ENCODE results near the gene KRTAP4-2.
"Not testable (repeated sequence)": the region's sequence is repeated elsewhere in the genome, so short reads cannot be mapped to it uniquely, and the experiment has no call there.

The KRTAP4-2 gene

DNA sequence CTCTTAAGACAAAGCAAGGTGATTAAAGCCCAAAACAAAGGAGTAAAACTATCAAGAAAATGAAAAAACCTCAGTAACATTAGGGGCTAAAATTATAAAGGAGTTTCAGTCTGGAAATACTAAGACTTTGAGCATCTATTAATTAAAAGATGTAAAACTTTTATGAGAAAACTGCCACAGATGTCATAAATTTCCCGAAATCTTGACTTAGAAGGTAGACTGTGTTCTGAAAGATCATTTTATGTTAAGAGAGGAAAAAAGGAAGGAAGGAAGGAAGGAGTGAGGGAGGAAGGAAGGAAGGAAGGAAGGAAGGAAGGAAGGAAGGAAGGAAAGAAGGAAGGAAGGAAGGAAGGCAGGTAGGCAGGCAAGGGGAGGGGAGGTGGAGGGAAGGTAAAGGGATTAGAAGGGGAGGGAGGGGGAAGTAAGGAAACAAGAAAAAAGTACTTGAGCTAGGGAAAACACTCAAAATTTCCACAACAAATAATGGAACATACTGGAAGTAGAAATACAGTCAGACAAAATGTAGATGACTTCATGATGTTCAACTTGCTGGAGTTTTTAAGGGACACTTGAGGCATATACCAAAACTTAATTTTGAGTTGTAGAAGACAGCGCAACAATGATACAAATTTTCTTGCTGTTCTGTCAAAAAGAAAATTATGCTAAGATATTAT lies 30.4 kb downstream of the KRTAP4-2 start:
- in situ Hi-C loops (cut with MboI; ENCODE audit: low pct_unique_long_range_greater_than_20kb, low sequenced_read_pairs, unreplicated experiment) = no loop called here
- no peak for DNase-seq (ENCODE audit: low spot score)
- TF ChIP-seq, protein P1, sequence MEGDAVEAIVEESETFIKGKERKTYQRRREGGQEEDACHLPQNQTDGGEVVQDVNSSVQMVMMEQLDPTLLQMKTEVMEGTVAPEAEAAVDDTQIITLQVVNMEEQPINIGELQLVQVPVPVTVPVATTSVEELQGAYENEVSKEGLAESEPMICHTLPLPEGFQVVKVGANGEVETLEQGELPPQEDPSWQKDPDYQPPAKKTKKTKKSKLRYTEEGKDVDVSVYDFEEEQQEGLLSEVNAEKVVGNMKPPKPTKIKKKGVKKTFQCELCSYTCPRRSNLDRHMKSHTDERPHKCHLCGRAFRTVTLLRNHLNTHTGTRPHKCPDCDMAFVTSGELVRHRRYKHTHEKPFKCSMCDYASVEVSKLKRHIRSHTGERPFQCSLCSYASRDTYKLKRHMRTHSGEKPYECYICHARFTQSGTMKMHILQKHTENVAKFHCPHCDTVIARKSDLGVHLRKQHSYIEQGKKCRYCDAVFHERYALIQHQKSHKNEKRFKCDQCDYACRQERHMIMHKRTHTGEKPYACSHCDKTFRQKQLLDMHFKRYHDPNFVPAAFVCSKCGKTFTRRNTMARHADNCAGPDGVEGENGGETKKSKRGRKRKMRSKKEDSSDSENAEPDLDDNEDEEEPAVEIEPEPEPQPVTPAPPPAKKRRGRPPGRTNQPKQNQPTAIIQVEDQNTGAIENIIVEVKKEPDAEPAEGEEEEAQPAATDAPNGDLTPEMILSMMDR (IDR thresholded peaks at IDR 0.05; ENCODE audit: extremely low read depth, insufficient read depth, missing control alignments) = no peak

DNA sequence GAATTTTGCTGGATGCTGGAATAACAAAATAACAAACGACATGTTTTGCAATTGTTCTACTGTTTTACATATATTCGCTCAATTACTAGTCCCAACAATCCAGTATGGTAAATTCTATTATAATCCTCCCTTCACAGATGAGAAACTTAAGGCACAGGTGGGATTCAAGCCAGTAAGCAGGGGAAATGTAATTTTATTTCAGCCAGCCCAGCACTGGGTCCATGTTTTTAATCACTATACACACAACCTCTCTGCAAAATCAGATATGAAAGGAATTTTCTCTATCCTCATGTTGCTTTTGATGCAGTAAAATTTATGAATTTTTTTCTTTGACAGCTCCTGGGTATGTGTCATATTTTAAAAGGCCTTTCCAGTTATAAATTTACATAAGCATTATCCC lies 32.8 kb downstream of the KRTAP4-2 start:
- TF ChIP-seq, protein P1 (IDR thresholded peaks at IDR 0.05; ENCODE audit: extremely low read depth, insufficient read depth, missing control alignments) = no peak
- DNase-seq (ENCODE audit: low spot score) = no peak
- in situ Hi-C loops (cut with MboI; ENCODE audit: low pct_unique_long_range_greater_than_20kb, low sequenced_read_pairs, unreplicated experiment) = no loop called here

DNA sequence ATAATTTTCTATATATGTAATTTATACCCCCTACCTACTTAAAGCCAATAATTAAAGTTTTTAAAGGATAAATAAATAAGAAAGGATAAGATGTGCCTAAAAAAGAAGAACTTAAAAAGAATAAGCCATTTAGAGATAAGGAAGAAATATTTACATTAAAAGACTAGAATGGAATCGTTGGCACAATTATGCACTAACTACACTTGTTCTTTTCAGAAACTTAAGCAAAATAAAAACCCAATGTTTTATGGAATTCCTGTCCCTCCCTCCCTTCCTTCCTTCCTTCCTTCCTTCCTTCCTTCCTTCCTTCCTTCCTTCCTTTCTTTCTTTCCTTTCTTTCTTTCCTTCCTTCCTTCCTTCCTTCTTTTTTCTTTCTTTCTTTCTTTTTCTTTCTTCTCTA lies 33.2 kb downstream of the KRTAP4-2 start:
- in situ Hi-C loops (cut with MboI; ENCODE audit: low pct_unique_long_range_greater_than_20kb, low sequenced_read_pairs, unreplicated experiment) = no loop called here
- TF ChIP-seq, protein P1 (IDR thresholded peaks at IDR 0.05; ENCODE audit: extremely low read depth, insufficient read depth, missing control alignments) = no peak
- DNase-seq (ENCODE audit: low spot score) = no peak

- TF ChIP-seq, protein P1 (IDR thresholded peaks at IDR 0.05; ENCODE audit: extremely low read depth, insufficient read depth, missing control alignments) = no peak
- in situ Hi-C loops (cut with MboI; ENCODE audit: low pct_unique_long_range_greater_than_20kb, low sequenced_read_pairs, unreplicated experiment) = no loop called here
- no peak for DNase-seq (ENCODE audit: low spot score)
Observed at GRCh38 chr17:41141361-41141760, 36.7 kb downstream of the KRTAP4-2 start.

GRCh38 chr17:41140360-41141131 lies 37.5 kb downstream of the KRTAP4-2 start, which contains the start of gene KRTAP4-6:
Gene KRTAP4-6 (minus strand): TSS chr17:41140544. CDS start chr17:41140487, 57 bp downstream.
- no peak for DNase-seq (ENCODE audit: low spot score)
- in situ Hi-C loops (cut with MboI; ENCODE audit: low pct_unique_long_range_greater_than_20kb, low sequenced_read_pairs, unreplicated experiment) = no loop called here
- TF ChIP-seq, protein P1 (IDR thresholded peaks at IDR 0.05; ENCODE audit: extremely low read depth, insufficient read depth, missing control alignments) = no peak

GRCh38 chr17:41139865-41140264 lies 38.2 kb downstream of the KRTAP4-2 start:
- DNase-seq (ENCODE audit: low spot score); in situ Hi-C loops (cut with MboI; ENCODE audit: low pct_unique_long_range_greater_than_20kb, low sequenced_read_pairs, unreplicated experiment): not testable (repeated sequence)

Data from GM13977 (cell line).